Ramos (cell line): ENCODE results near the gene CSE1L.
"Not testable (repeated sequence)": the region's sequence is repeated elsewhere in the genome, so short reads cannot be mapped to it uniquely, and the experiment has no call there.

Source experiments
- in situ Hi-C: fragments of 300-500 bp; cut with MboI; formaldehyde crosslinking; loops from one replicate; pipeline ENCODE4 v1.14.3; 2022; ENCODE audit warnings: low sequenced_read_pairs; ENCODE audit not compliant: unreplicated experiment

Gene CSE1L, protein sequence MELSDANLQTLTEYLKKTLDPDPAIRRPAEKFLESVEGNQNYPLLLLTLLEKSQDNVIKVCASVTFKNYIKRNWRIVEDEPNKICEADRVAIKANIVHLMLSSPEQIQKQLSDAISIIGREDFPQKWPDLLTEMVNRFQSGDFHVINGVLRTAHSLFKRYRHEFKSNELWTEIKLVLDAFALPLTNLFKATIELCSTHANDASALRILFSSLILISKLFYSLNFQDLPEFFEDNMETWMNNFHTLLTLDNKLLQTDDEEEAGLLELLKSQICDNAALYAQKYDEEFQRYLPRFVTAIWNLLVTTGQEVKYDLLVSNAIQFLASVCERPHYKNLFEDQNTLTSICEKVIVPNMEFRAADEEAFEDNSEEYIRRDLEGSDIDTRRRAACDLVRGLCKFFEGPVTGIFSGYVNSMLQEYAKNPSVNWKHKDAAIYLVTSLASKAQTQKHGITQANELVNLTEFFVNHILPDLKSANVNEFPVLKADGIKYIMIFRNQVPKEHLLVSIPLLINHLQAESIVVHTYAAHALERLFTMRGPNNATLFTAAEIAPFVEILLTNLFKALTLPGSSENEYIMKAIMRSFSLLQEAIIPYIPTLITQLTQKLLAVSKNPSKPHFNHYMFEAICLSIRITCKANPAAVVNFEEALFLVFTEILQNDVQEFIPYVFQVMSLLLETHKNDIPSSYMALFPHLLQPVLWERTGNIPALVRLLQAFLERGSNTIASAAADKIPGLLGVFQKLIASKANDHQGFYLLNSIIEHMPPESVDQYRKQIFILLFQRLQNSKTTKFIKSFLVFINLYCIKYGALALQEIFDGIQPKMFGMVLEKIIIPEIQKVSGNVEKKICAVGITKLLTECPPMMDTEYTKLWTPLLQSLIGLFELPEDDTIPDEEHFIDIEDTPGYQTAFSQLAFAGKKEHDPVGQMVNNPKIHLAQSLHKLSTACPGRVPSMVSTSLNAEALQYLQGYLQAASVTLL

DNA sequence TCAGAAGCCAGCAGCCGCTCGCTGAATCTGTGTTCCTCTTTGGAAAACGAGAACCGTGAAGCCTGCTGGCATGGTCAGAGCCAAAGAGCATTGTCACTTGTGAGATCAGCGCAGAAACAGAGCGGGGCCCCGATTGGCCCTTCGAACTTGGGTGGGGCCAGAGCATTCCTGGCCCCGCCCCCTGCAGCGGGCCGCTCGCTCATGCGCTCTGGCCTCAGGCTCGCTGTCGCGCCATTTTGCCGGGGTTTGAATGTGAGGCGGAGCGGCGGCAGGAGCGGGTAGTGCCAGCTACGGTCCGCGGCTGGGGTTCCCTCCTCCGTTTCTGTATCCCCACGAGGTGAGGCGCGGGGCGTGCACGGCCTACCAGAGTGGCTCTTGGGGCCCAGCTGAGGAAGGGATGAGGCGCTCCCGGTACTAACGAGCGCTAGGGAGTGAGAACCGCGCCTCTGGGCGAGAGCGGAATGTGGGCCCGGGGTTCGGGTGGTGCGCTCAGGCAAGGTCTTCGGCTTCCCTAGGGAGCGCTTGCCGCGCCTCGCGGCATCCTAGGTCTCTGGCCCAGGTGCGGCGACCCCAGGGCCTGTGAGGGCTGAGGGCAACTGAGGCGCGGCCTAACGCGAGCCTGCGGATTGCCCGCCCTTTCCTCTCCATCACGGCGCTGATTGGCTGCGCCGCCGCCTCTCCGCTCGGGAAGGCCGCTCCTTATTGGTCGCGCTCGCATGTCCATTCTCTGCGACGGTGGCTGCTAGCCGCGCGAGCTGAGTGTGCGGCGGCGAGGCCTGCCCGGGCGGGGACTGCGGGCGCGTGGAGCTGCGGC, at the start of gene CSE1L:
TSS of gene CSE1L (plus strand) at position 226 of the 814 bp plus-strand sequence. CDS start 12,152 bp downstream, outside the sequence.
- in situ Hi-C loops = no loop called here

DNA sequence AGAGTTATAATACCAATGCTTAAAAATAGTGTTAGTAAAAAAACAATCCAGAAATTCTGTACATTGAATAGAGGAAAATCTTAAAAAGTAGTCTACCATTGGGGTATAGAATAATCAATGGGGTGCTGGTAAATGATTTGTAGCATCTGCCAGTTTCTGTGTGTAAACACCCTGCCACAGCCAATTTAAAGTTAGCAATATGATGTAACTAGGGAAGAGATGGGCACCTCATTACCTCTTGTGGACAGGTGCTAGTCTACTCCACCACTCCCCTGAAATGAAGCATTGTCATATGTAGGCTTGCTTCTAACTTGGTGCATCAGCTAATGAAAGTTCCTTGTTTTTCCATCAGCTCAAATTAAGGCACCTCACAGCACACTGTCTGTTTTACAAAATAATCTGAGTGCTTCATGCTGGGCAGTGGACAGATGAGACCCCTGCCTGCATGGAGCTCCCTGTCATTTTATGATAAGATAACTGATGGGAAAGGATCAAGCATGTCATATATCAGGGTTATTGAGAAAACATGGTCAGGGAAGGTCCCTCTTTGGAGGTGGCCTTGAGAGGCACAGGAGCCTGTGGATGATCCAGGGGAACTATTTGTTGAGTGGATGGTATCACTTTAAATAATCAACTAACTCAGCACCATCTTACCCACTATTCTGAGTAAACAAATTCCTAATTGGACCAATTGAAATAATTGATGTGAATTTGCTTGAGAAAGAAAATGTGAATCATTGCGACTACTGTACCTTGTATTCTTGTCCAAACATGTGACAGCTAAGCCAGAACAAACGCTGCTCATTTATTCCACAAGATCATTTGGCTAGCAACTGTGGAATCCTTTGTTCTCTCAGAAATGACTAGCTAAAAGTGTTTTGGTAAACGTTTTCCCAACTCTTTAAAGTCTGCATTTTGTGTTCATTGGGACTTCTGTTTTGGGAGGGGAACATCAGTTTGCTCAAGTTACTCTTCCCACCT, 45.9 kb upstream of the CSE1L start:
- in situ Hi-C loops = no loop called here

DNA sequence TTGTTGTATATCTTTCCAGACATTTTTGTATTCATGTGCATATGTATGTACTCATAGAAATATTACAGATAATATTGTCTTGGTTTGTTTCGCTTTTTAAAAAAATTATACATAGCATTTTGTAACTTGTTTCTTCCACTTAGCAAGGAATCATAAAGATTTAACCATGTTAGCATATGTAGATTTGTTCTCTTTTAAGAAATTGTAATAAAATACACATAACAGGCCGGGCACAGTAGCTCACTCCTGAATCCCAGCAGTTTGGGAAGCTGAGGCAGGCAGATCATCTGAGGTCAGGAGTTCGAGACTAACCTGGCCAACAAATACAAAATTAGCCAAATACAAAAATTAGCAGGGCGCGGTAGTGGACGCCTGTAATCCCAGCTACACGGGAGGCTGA, 44.4 kb upstream of the CSE1L start:
- in situ Hi-C loops = no loop called here

DNA sequence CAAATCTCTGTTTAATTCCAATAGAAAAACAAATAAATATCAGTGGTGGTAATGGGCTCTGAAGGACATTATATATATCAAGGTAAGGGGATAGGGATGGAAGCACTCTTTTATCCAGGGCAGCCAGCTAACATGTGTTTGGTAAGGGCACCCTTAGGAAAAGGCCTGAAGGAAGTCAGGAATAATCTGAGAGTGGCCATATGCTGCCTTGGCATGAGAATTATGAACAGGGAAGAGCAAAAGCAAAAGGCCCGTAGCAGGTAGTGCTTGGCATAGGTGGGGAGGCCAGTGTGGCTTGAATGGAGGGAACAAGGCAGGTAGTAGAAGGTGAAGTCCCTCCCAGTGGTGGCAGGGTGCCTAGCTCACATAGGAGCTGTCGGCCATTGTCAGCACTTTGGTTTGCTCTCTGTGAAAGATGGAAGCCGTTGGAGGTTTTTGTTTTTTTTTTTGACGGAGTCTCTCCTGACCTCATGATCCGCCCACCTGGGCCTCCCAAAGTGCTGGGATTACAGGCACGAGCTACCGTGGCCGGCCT, 39.6 kb upstream of the CSE1L start:
- in situ Hi-C loops = no loop called here

- in situ Hi-C loops = no loop called here
Measured at GRCh38 chr20:49009899-49010631, 36.0 kb upstream of the CSE1L start.

- in situ Hi-C loops = no loop called here
Measured at GRCh38 chr20:49024220-49024619, 21.9 kb upstream of the CSE1L start.

GRCh38 chr20:49028177-49028576, 17.9 kb upstream of the CSE1L start:
- in situ Hi-C loops = not testable (repeated sequence)

DNA sequence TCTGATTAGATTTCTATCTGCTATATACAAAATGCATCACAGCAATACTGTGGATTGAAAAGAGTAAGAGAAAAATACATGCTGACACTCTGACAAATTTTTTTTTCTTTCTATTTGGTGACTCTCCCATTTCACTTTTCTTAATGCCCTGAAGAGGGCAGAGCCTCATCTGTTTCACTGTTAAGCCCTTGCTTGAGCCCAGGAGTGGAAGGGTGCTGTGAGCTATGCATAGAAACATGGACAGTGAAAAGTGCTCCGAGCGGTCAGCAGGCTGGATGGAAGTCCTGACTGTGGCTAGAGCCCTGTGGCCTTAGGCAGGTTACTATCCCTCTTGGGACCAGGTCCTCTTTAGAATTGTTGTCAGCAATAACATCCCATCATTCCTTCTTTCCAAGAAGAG, 17.4 kb upstream of the CSE1L start:
- in situ Hi-C loops = no loop called here

- in situ Hi-C loops = no loop called here
Measured at GRCh38 chr20:49029203-49029602, 16.9 kb upstream of the CSE1L start.

DNA sequence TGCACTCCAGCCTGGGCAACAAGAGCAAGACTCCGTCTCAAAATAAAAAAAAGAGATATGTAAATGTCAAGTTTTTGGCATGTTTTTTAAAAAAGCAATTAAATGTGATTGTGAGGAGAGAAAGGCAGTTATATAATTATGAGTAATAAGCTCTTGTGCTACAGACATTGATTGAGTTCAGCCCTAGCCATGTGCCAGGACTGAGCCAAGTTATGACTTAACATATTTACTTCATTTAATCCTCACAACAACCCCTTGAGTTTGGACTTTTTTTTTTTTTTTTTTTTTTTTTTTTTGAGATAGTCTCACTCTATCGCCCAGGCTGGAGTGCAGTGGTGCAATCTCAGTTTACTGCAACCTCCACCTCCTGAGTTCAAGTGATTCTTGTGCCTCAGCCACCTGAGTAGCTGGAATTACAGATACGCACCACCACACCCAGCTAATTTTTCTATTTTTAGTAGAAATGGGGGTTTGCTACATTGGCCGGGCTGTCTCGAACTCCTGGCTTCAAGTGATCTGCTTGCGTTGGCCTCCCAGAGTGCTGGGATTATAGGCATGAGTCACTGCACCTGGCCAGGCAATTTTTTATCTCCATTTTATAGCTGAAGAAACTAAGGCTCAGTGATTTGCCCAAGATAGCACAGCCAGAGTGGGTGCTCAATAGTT, 15.0 kb upstream of the CSE1L start:
- in situ Hi-C loops = no loop called here

DNA sequence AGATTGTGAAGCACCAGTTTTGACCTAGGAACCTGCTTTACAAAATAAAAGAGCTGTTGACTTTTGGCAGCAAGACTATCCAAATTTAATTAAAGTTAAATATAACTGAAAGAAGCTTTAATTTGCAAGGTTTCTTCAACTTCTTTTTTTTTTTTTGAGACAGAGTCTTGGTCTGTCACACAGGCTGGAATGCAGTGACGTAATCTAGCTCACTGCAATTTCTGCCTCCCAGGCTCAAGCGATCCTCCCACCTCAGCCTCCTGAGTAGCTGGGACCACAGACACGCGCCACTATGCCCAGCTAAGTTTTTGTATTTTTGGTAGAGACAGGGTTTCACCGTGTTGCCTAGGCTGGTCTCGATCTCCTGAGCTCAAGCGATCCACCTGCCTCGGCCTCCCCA, 13.7 kb upstream of the CSE1L start:
- in situ Hi-C loops = no loop called here

- in situ Hi-C loops = no loop called here
Measured at GRCh38 chr20:49034070-49034732, 11.9 kb upstream of the CSE1L start.

- in situ Hi-C loops = no loop called here
Measured at GRCh38 chr20:49037962-49038387, 8.1 kb upstream of the CSE1L start.

DNA sequence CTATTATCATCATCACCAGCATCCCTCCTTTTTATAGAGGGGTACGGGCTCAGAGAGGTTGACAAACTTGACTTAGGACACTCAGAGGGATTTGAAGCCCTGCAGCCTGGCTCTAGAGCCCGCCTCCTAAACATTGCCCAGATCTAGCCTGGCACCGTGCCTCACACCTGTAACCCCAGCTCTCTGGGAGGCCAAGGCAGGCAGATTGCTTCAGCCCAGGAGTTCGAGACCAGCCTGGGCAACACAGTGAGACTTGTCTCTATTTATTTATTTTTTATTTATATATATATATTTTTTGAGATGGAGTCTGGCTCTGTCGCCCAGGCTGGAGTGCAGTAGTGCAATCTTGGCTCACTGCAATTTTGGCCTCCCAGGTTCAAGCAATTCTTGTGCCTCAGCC, 6.3 kb upstream of the CSE1L start:
- in situ Hi-C loops = no loop called here

- in situ Hi-C loops = no loop called here
Measured at GRCh38 chr20:49043000-49043399, 3.1 kb upstream of the CSE1L start.

- in situ Hi-C loops = no loop called here
Measured at GRCh38 chr20:49045440-49046086, 549 bp upstream of the CSE1L start.

DNA sequence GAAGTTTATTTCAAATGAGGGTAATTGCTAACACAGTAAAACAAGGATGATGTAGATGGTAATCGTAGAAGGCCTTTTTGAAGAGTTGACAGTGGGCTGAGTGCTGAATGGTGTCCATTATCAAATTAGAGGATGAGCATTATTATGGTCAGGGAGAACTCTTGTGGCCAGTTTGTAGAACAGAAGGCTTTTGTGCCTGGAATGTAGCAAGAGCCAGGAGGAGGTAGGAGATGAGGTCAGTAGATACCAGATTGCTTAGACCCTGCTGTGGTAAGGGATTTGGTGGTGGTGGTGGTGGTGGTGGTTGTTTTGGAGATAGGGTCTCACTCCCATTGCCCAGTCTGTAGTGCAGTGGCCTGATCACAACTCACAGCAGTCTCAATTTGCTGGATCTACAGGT, 6.2 kb downstream of the CSE1L start:
- in situ Hi-C loops = no loop called here
